Activated CD4-positive, alpha-beta T cell treated with anti-CD3 and anti-CD28 coated beads, Interleukin-2, amount 10 ng/mL, durations not matched to agents 24 days and 14 days (primary cell): Measurements from ENCODE around the gene ACHE. TPM values are rescaled to one million over a fixed set of nuclear protein-coding genes. Genes with fewer than 3 reads are reported as not detected.
"Not testable (repeated sequence)": the region's sequence is repeated elsewhere in the genome, so short reads cannot be mapped to it uniquely, and the experiment has no call there.

Experiments used
- DNase-seq: peaks from one replicate; pipeline ENCODE4 v3.0.0; 2022
- H3K27ac Mint-ChIP-seq: one replicate; pipeline ENCODE4 v1.8.0; 2022; ENCODE audit warnings: mild to moderate bottlenecking, mixed read lengths
- H3K27me3 Mint-ChIP-seq: one replicate; pipeline ENCODE4 v1.8.0; 2022; ENCODE audit warnings: mixed read lengths
- H3K36me3 Mint-ChIP-seq: one replicate; pipeline ENCODE4 v1.8.0; 2022; ENCODE audit warnings: low read depth, mild to moderate bottlenecking, mixed read lengths
- H3K4me1 Mint-ChIP-seq: one replicate; pipeline ENCODE4 v1.8.0; 2021; ENCODE audit warnings: mixed read lengths
- H3K4me3 Mint-ChIP-seq: one replicate; pipeline ENCODE4 v1.8.0; 2022; ENCODE audit warnings: mild to moderate bottlenecking, moderate library complexity, mixed read lengths
- H3K9me3 Mint-ChIP-seq: one replicate; pipeline ENCODE4 v1.8.0; 2021; ENCODE audit warnings: mixed read lengths
- intact Hi-C: fragments of 100-400 bp; cut with micrococcal nuclease; formaldehyde crosslinking; loops from one replicate; pipeline ENCODE4 v1.15.1; 2023
- total RNA-seq: library from RNA; stranded (reverse); gene quantifications from 2 replicates; pipeline ENCODE4 v1.2.3, GENCODE V29; 2022

Gene ACHE
- total RNA-seq, 1 donor from 2014 or later: not detected

DNA sequence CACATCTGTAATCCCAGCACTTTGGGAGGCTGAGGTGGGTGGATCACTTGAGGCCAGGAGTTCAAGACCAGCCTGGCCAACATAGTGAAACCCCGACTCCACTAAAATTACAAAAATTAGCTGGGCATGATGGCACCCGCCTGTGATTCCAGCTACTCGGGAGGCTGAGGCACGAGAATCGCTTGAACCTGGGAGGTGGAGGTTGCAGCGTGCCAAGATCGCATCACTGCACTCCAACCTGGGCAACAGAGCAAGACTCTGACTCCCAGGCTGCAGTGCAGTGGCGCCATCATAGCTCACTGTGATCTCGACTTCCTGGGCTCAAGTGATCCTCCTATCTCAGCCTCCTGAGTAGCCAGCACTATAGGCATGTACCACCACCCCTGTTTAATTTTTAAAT, 40.8 kb downstream of the ACHE start:
- H3K27me3 Mint-ChIP-seq, H3K27ac Mint-ChIP-seq, DNase-seq, H3K4me3 Mint-ChIP-seq, H3K9me3 Mint-ChIP-seq: not testable (repeated sequence)
- intact Hi-C loops: loop anchor here (5.0 kb wide), 2 partner anchors 223 to 268 kb away; partner anchors contain the start of genes FBXO24 and LRCH4
- Mint-ChIP-seq H3K4me1 (peaks cover 12% of the 10 kb centered on the region), H3K36me3 (peaks cover 26% of the 10 kb centered on the region)

DNA sequence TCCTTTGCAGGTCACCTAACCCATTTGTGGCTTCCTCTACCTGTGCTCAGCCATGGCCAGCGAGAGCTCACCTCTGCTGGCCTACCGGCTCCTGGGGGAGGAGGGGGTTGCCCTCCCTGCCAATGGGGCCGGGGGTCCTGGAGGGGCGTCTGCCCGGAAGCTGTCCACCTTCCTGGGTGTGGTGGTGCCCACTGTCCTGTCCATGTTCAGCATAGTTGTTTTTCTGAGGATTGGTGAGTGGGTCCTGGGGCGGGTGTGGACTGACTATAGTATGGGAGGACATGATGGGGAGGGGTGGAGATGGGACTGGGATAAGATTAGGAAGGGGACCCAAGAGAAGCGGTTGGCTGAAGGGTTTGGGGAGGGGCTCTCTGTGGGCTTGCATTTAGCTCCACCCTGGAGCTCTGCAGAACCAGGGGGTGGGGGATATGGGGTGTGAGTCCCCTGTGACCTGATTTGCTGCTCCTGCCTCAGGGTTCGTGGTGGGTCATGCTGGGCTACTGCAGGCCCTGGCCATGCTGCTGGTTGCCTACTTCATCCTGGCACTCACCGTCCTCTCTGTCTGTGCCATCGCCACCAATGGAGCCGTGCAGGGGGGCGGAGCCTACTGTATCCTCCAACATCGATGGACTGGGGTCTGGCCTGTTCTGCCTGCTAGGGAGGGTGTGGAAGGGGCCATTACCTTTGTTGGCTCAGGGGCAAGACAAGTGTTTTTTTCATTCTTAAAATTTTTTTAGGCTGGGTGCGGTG, 41.4 kb downstream of the ACHE start:
- intact Hi-C loops: loop anchor here (5.0 kb wide), 2 partner anchors 222 to 267 kb away; partner anchors contain the start of genes FBXO24 and LRCH4
- H3K9me3 Mint-ChIP-seq: no peaks in the 10 kb centered on the region
- no peak overlapping the region for H3K27ac Mint-ChIP-seq
- peaks cover 20% of the 10 kb centered on the region for H3K36me3 Mint-ChIP-seq
- peaks cover 12% of the 10 kb centered on the region for H3K4me1 Mint-ChIP-seq
- H3K4me3 Mint-ChIP-seq: peak overlapping the region; percentile 95
- no peaks in the 10 kb centered on the region for H3K27me3 Mint-ChIP-seq
- DNase-seq: no peak

DNA sequence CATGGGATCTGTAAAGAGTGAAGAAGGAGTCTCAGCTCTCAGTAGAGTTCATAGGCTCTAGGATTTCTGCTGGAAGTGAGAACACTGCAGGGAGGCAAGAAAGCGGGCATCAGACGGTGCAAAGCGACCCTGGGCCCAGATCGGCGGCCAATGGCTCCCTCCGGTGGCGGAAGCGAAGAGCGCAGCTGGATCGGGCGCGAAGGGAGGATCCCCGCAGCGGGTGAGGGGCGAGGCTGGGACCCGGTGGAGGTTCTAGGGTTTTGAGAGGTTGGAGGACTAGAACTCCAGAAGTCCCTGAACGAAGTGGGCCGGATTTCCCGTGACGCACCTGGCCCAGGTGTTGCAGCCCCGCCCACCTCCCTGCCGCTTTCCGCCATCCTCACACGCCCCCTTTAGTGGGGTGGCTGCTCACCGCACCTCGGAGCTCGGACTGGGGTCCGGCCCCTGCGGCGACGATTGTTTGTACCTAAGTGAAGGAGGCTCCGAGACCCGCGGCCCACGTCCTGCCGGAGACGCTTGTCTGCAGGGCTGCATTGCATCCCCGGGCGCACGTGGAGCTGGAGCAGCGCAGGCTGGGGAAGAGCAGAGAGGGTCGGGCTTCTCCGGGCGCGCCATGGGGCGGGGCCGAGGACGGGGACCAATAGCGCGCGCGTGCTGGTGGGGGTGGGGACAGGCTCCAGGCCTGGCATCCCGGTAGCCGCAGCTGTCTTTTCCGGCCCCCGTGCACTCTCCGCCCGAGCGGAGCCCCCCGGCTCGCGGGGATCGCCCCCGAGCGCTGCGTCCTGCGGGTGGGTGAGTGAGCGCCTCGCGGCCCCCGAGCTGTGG, 43.4 kb downstream of the ACHE start, which contains the start of gene SLC12A9:
Gene SLC12A9 (plus strand): TSS at position 666 of the 825 bp plus-strand sequence. CDS start 1,485 bp downstream, outside the sequence.
- peaks cover 12% of the 10 kb centered on the region for H3K4me1 Mint-ChIP-seq
- peak; percentile 97 for DNase-seq
- no peaks in the 10 kb centered on the region for H3K9me3 Mint-ChIP-seq
- H3K27ac Mint-ChIP-seq: peak within 1 kb of the TSS; percentile 82
- intact Hi-C loops: loop anchor here (1.0 to 5.0 kb wide), 7 partner anchors 15 to 751 kb away; partner anchors contain the start of genes AP4M1, FBXO24, LRCH4 and MCM7
- no peaks in the 10 kb centered on the region for H3K27me3 Mint-ChIP-seq
- H3K36me3 Mint-ChIP-seq: peaks cover 13% of the 10 kb centered on the region
- H3K4me3 Mint-ChIP-seq: peak within 1 kb of the TSS; percentile 95

DNA sequence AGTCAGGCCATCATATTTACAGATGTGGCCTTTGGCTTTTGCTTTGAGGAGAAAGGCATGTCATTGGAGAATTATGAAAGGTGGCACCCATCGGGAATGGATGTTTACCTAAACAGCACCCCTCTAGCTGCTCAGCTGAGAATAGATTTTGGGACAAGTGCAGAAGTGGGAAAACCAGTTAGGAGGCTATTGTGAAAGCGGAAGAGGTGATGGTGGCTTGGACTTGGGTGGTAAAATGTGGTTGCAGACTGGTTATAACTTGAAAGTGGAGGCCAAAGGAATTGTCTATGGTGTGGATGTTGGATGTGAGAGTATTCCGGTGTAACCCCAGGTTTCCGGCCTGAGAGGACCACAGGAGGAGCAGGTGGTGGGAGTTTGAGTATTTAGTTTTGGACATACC, 48.3 kb downstream of the ACHE start:
- DNase-seq: no peak
- peaks cover 3% of the 10 kb centered on the region for H3K4me1 Mint-ChIP-seq
- no peaks in the 10 kb centered on the region for H3K9me3 Mint-ChIP-seq
- no peak overlapping the region for H3K27ac Mint-ChIP-seq
- H3K36me3 Mint-ChIP-seq: no peaks in the 10 kb centered on the region
- no peaks in the 10 kb centered on the region for H3K27me3 Mint-ChIP-seq
- no peak overlapping the region for H3K4me3 Mint-ChIP-seq
- intact Hi-C loops: no loop called here

DNA sequence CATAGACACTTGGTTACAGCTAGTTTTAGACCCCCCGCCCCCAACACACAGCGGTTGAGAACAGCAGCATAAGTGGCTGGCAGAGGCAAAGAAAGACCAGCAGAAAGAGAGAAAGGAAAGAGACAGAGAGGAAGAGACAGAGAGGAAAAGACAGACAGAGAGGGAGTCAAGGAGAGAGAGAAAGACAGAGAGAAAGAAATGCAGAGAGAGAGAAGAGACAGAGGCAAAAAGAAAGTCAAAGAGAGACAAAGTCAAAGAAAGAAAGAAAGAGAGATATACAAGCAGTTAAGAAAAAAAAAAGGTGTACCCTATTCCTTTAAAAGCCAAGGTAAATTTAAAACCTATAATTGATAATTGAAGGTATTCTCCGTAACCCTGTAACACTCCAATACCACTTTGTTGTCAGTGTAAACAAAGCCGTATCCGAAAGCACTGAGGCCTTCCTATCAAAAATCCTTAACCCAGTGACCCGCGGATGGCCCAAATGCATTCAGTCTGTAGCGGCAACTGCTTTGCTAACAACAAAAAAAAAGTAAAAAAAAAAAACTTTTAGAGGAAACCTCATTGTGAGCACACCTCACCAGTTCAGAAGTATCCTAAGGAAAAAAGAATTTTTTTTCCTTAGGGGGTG, 55.1 kb downstream of the ACHE start:
- peaks cover 3% of the 10 kb centered on the region for H3K27me3 Mint-ChIP-seq
- intact Hi-C loops: no loop called here

More for the DNA sequence above, 55.1 kb downstream of the ACHE start:
- no peaks in the 10 kb centered on the region for H3K36me3 Mint-ChIP-seq
- no peaks in the 10 kb centered on the region for H3K9me3 Mint-ChIP-seq
- H3K27ac Mint-ChIP-seq: no peak overlapping the region
- H3K4me3 Mint-ChIP-seq: no peak overlapping the region
- peaks cover 4% of the 10 kb centered on the region for H3K4me1 Mint-ChIP-seq
- DNase-seq: no peak

Other genes starting within 250 kb of the ACHE start
- not detected in 2 replicates for gene ACTL6B, start 239.4 kb downstream of the ACHE start, total RNA-seq
- gene GNB2, start 222.1 kb downstream of the ACHE start, total RNA-seq: 205 and 211 TPM in 2 replicates
- gene GIGYF1, start 201.6 kb downstream of the ACHE start, total RNA-seq: 48.8 and 52.2 TPM in 2 replicates
- gene POP7, start 189.8 kb downstream of the ACHE start, total RNA-seq: 77.3 and 77.7 TPM in 2 replicates
- gene EPO, start 175.4 kb downstream of the ACHE start, total RNA-seq: 0.40 TPM in 1 of 2 replicates, not detected in the other
- gene ZAN, start 162.3 kb downstream of the ACHE start, total RNA-seq: not detected in 2 replicates
- gene EPHB4, start 68.4 kb downstream of the ACHE start, total RNA-seq: 2.7 and 3.0 TPM in 2 replicates
- 37.3 and 41.2 TPM in 2 replicates for gene SLC12A9, start 43.2 kb downstream of the ACHE start, total RNA-seq
- 42.7 and 47.6 TPM in 2 replicates for gene TRIP6, start 28.5 kb downstream of the ACHE start, total RNA-seq
- gene SRRT, start 20.8 kb downstream of the ACHE start, total RNA-seq: 300 and 318 TPM in 2 replicates
- gene UFSP1, start 6.2 kb downstream of the ACHE start, total RNA-seq: 4.5 TPM in 2 replicates
- gene MUC3A, start 53.6 kb upstream of the ACHE start, total RNA-seq: not detected in 2 replicates
- gene MUC12, start 73.7 kb upstream of the ACHE start, total RNA-seq: 0.76 and 1.5 TPM in 2 replicates
- gene MUC17, start 124.2 kb upstream of the ACHE start, total RNA-seq: not detected in 2 replicates
- 41.1 and 44.5 TPM in 2 replicates for gene TRIM56, start 189.6 kb upstream of the ACHE start, total RNA-seq
- 0.33 and 0.45 TPM in 2 replicates for gene SERPINE1, start 231.2 kb upstream of the ACHE start, total RNA-seq